ENCODE data around the gene SNAI3.

DNA sequence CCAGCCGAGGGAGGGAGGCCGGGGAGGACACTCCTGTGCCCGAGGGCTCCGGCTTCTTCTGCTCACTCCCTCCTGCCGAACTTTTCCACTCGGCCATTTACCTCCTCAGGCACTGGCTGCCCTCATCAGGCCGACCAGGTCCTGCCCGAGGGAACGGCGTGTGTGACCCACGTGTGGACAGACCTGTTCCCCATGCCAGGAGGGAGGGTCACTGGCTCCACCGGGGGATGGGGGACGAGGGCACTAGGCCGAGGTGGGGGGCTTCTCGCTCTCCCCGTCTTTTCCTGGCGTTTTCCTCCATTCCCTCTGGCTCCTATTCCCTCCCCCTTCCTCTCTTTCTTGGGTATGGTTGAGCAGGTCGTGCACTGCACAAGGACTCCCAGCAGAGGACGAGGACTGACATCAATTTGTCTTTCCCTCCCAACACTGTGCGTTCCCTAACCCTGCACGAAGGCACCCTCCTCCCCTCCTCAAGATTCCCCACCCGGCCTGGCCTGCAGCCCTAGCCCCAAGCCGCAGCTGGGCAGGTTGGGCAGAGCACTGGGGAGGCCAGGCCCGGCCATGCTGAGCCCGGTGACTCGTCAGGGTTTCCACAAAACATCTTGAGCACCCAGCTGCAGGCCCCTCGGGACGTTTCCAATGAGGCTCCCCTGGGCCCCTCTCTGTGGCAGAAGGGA lies 51.2 kb downstream of the SNAI3 start:
- TF ChIP-seq, protein P1, sequence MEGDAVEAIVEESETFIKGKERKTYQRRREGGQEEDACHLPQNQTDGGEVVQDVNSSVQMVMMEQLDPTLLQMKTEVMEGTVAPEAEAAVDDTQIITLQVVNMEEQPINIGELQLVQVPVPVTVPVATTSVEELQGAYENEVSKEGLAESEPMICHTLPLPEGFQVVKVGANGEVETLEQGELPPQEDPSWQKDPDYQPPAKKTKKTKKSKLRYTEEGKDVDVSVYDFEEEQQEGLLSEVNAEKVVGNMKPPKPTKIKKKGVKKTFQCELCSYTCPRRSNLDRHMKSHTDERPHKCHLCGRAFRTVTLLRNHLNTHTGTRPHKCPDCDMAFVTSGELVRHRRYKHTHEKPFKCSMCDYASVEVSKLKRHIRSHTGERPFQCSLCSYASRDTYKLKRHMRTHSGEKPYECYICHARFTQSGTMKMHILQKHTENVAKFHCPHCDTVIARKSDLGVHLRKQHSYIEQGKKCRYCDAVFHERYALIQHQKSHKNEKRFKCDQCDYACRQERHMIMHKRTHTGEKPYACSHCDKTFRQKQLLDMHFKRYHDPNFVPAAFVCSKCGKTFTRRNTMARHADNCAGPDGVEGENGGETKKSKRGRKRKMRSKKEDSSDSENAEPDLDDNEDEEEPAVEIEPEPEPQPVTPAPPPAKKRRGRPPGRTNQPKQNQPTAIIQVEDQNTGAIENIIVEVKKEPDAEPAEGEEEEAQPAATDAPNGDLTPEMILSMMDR (IDR thresholded peaks at IDR 0.05) = no peak
- no peak for TF ChIP-seq POLR2A (IDR thresholded peaks at IDR 0.05)

All from uterus (tissue), 2 donors.